Suprapubic skin (tissue), 4 donors: ENCODE measurements around the gene TEAD4.

Experiments
- CTCF ChIP-seq, 2 donors: fragments of 200-600 bp in 1 of 2; fragments of 450-650 bp in 1 of 2; sonication (generic) in 1 of 2; IDR thresholded peaks; one replicate each; pipeline ENCODE4 v1.5.1; 2016 to 2019; ENCODE audit warnings: antibody characterized with exemption in 2 of 2, mild to moderate bottlenecking in 1 of 2, moderate library complexity in 1 of 2
- EP300 ChIP-seq: sonication (generic); formaldehyde crosslinking; IDR thresholded peaks from one replicate; pipeline ENCODE4 v1.6.1; 2017; ENCODE audit warnings: antibody characterized with exemption
- POLR2A ChIP-seq, 2 donors: fragments of 450-650 bp; IDR thresholded peaks; one replicate each; pipeline ENCODE4 v1.6.1; 2017; ENCODE audit warnings: antibody characterized with exemption in 2 of 2, mild to moderate bottlenecking in 2 of 2, moderate library complexity in 2 of 2
- POLR2AphosphoS5 ChIP-seq, 3 donors: sonication (generic); formaldehyde crosslinking; IDR thresholded peaks; one replicate each; pipeline ENCODE4 v1.6.1; 2017; ENCODE audit warnings: antibody characterized with exemption in 3 of 3

- TF ChIP-seq POLR2A (IDR thresholded peaks at IDR 0.05) (no peak), CTCF (IDR thresholded peaks at IDR 0.05) (no peak), POLR2AphosphoS5 (IDR thresholded peaks at IDR 0.05) (no peak), EP300 (no peak)
Observed at GRCh38 chr12:2967651-2968050, 8.5 kb downstream of the TEAD4 start.
